Measurements from ENCODE around the gene RPS6KA2.

RPS6KA2 gene

DNA sequence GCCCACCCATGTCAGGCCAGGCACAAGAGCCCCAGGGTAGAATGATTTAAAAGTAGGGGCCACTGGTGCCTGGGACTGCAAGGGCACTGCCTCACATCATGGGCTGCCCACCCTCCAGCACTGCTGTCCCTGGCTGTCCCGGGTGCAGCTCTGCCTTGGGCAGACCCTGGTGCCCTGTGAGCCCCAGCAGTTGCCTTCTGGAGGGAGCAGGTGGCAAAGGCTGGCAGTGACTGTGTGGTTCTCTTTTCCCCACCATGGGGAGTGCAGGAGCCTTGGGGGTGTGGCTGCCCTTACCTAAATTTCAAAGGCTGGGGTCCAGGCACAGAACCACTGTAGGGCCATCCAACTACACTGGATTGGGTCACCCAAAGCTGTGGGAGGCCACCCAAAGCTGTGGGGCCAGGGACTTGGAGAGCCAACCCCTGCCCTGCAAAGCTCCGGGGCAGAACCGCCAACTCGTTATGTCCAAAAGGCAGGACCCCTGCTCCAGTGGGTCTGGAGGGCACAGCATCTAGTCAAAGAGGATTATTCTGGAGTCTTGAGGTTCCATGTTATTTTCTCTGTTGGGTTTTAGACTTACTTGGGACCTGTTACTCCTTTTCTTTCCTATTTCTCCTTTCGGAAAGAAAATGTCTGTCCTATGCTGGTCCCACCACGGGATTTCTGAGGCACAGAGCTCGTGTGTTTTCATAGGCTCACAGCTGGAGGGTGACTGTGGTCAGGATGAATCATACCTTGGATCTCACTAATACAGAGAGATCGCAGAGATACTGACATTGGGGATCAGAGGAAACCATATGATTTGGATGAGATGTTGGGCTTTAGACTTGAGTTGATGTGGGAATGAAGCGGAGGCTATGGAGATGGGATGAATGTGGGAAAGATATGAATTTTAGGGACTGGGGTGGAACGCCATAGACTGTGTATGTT, 105.9 kb downstream of the RPS6KA2 start:
- no peak for DNase-seq

DNA sequence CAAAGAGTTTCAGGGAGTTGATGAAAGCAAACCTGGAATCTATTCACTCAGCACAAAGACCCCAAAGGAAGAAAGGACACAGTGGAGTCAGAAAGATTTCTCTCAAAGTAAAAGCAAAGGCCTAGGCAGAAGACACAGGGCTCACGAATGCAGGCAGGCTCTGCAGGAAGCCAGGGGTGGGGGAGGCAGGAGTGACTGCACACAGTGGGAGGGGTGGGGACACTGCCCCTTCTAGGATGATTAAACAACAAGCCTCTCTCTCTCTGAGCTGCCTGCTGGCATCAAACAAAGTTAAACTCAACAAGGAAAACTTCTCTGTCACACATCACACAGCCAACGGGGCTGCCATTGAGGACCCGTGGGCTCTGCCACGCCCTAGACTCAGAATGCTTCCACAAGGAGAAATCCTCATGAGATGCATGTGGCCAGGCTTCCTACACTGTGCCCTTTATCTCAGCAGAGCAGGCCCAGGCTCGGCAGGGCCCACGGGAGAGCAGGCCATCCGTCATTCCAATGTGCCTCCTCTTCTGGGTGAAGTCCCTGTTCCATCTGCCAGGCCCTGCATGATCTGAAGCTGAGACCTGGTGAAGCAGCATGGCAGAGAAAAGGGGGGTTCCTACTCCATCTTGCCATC, 110.7 kb downstream of the RPS6KA2 start:
- no peak for DNase-seq

DNA sequence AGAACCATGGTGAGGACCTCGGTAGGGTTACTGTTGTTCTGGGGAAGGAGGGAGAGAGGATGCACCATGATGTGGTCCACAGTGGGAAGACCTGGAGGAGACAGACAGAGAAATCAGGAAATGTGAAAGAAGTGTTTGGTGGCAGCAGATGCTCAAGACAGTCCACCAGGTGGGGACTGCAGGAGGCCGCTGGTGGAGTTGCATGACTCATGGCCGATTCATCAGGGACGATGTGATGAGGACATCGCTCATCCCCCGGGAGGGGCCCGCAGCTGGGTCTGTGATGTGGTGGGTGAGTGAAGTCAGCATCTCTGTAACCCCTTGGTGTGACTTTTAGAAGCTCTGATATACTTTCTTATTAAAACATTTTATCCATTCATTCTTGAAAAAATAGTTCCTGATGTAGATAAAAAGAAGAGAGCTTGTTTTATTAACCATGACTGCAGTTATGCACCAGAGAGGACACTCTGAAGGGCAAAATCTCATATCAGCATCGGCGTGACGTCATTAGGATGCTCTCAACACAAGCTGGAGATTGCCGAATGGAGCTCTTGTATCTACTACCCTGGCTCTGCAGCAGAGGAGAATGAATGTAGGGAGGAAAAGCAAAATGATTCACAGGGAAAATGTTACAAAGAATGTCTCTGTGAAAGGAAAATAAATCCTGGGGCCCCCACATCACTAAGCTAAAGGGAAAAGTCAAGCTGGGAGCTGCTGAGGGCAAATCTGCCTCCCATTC, 111.8 kb downstream of the RPS6KA2 start:
- no peak for DNase-seq

DNA sequence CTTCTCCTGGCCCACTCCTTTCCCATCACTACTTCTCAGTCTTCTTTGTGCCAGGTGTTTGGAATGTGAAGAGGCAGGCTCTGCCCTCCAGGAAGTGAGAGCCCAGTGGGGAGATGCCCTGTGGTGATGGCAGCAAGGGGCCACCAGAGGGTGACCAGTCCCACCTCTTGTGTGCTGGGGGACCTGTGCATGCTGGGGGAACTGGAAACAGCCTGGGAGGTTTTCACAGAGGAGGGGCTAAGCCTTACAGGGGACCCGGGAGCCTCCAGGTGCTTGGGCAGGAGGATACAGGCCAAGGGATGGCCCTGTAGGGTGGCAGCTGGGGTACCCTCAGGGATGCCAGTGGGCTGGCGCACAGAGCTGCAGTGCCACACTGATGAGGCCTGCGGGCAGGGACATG, 112.9 kb downstream of the RPS6KA2 start:
- DNase-seq = no peak

DNA sequence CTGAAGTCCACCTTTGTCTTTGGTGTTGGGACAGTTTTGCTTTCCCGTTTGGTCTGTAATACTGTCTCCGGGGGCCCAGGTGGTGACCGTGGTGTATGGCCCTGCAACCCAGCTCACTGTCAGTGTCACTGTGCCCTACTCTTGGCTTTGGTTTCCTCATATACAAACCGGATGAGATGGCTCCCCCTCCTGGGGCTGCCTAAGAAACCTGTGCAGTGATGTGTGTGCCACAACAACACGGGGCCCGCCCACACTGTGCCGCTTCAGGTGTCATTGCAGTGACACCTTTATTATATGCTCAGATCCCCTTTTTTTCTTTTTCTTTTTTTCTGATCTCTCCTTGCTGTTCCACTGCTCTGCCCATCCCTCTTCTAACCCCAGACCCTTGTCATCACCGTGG, 114.5 kb downstream of the RPS6KA2 start:
- DNase-seq = peak; percentile 42

DNA sequence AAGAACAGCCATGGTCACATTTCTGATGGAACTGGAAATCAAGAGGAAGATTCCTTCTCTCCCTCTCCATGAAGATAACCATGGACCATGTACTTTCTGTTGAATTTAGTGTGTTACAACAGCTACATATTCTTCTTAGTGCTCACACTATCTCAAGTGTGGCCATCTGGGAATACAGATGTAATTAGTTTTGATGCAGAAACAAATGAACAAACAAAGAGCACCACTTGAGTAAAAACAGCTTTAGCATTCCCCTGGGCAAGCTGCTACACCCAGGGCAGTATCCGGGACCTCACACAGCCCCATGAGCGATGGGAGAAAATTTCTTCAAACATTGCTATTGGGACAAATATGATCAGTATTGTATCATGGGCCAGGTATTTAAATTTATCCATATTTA, 115.7 kb downstream of the RPS6KA2 start:
- no peak for DNase-seq

DNA sequence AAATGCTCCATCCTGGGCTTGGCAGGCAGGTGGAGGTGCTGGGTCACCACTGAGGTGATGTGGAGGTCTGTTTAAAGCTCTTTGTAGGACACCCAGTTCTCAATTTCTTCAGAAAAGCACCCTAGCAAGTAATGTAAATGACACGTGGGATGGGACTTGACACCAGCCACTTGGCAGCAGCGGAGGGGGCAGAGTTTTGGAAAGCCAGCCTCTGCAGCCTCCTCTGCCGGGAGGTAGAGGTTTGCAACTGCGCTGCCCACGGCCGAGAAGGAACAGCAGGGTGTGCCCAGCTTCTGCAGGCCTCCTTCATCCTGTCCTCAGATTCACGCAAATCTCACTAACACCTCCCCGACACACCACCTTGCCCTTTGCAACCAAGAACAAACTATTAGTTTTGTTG, 117.9 kb downstream of the RPS6KA2 start:
- DNase-seq = no peak

DNA sequence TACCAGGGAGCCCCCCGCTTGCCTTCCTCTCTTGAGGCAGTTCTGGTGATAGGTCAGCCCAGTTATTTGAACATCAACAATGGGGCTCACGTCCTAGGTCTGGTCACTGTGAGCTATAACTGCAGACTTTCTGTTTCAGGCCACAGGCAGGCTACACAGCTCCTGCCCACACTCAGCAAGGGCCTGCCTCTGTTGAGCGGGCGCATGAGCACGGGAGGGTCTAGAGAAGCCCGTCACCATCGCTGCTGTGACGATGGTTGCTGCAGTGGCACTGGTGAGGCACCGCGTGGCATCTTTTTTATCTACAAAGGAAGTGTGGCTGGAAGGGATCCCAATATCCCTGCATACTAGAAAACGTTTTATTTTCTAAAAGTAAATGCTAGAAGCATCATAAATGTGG, 118.3 kb downstream of the RPS6KA2 start:
- DNase-seq = no peak

DNA sequence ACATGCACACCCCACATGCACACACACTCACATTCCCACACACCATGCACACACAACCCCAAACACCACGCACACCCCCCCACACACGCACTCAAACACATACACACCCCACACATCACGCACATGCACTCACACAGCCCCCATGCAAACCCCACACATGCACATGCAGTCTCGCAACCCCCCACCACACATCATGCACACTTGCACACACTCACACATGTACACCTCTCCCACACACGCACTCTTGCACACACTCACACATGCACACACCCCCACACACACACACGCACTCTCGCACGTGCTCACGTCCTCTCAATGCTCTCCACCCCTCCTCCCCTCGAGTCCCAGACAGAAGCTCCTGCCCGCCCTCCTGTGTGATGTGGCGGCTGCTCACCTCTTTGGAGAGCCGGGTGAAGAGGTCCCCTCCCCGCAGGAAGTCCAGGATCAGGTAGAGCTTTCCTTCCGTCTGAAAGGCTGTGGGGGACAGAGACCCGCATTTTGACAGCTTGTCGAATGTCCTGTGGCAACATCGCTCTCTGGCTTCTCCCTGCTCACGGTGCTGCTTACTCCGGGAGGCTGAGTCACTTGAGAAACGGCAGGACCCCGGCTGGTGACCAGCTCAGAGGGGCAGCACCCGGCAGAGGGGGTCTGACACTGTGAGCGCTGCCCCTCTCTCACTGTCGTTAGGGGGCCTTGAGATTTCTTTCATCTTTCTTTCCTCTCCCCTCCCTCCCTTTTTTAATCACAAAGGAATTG, 119.1 kb downstream of the RPS6KA2 start:
- DNase-seq = no peak

DNA sequence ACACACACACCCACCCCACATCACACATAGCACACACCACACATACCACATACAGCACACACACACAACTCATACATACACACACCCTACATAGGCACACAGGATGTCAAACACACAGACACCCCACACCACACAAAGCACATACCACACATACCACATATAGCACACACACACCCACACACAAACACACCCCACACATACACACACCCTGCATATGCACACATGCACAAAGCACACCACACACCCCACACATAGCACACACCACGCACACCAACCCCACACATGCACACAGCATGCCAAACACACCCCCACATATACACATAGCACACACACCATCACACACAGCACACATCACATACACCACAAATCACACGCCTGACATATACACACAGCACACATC, 119.7 kb downstream of the RPS6KA2 start:
- no peak for DNase-seq

DNA sequence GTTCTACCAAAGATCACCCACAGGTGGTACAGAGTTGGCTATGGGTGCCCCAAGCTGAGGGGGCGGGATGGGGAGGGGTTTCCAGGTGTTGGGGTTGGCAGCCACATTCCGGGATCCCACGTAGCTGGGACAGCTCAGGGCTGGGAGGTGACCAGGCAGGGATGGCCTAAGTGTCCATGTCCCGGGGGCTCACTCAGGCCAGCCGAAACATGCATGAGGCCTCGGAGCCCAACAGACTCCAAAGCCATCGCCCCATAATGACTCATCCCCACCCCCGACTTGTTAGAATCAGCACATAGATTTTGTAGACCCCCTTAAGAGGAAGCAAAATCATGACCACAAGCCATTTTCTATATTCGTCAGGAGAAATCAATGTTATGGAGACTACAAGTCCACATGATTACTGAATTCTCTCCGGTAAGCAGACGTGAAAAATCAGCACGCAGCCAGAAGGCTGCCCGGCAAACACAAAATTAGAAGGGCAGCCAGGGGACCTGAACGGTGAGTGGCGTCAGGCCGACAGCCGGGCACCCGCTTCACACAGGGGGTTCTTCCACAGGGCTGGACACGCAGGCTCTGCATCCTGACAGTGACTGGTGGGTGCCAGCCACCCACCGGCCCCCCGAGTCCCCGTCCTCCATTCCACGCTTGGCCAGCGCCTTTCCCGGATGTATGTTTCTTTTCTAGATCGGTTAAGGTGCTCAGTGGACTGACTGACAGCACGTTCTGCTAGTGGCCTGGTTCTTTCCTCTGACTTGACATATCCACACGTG, 121.7 kb downstream of the RPS6KA2 start:
- no peak for DNase-seq

DNA sequence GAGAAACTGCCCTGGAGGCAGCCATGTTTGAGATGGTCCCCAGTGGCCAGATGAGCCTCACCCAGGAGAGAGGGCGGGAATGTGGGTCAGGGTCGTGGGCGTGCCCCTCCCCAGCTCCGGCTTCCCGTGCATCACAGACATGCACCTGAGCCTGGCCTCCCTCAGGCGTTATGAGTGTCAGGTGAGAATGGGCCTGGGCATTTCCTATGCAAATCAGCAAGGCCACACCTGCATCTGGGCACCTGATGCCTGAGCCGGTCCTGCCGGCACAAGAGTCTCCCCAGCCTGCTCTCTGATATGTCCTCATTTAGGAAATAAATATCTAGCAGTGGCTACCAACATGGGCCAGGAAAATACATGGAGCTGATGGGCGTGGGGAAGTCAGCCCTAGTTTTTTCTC, 123.0 kb downstream of the RPS6KA2 start:
- DNase-seq = no peak

DNA sequence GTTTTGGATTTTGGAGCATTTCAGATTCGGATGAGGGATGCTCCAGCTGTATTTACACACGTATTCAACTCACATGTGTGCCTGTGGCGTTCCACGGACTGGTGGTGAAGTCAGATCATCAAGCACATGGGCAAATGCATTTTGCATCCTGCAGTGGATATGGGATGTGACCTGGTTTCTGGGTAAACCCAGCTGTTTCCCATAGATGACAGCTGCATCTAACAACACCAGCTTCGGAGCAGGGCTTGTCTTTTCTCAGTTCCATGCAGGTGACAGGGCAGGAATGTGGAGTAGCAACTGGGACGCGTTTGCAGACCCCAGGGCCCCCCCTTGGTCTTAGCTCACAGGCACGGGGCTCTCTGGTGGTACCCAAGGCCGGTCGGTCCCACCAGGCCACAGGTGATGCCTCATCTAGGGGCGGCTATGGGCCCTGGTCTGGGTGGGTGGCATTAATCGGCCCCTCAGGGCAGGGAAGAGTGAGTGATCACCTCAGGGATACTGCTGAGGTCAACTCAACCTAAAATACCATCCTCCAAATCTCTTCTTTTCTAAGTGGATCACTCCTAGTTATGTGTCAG, 123.8 kb downstream of the RPS6KA2 start:
- no peak for DNase-seq

DNA sequence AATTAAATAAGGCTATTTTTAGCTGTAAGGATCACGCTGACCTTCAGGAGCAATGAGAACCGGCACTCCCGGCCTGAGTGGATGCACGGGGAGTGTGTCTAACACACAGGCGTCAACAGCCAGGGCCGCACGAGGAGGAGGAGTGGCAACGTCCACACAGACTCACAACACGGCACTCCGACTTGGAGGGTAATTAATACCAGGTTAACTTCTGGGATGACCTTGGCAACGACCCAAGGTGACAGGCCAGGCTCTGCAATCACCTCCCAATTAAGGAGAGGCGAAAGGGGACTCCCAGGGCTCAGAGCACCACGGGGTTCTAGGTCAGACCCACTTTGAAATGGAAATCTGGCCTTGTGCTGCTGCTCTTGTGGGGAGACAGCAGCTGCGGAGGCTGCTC, 124.6 kb downstream of the RPS6KA2 start:
- DNase-seq = no peak

DNA sequence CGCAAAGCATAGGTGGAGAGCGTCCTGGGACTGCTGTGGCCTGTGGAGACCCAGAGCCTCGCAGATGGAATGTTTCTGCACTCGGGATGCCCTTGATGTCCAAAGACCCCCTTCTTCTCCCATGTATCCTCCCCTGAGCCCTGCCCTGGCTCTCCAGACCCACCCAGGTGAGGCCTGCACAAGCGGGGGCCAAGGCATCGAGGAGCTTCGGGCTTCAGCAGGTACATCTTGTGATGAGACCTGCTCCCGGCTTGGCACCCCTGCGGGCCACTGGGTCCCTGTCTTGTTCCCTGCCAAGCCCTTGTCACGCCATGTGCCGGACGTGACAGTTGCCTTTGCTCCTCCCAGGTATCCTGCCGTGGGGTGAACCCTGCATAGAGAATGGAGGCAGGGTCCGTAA, 125.8 kb downstream of the RPS6KA2 start:
- no peak for DNase-seq

DNA sequence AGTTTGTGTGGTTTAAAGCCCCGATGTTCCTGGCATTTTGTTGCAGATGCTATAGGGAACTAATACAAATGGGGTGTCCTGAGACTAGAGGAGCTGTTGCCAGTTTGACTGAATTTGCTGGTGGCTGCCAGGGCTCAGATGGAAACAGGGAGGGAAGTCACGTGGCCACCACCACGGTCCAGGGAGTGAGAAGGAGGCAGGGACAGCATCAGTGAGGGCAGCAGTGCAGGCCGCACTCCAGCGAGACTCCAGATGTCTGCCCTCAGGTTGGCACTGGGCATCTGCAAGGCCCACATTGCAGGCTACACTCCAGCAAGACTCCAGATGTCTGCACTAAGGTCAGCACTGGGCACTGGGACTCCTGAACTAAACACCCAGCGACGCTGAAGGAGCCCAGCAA, 126.8 kb downstream of the RPS6KA2 start:
- DNase-seq = no peak

DNA sequence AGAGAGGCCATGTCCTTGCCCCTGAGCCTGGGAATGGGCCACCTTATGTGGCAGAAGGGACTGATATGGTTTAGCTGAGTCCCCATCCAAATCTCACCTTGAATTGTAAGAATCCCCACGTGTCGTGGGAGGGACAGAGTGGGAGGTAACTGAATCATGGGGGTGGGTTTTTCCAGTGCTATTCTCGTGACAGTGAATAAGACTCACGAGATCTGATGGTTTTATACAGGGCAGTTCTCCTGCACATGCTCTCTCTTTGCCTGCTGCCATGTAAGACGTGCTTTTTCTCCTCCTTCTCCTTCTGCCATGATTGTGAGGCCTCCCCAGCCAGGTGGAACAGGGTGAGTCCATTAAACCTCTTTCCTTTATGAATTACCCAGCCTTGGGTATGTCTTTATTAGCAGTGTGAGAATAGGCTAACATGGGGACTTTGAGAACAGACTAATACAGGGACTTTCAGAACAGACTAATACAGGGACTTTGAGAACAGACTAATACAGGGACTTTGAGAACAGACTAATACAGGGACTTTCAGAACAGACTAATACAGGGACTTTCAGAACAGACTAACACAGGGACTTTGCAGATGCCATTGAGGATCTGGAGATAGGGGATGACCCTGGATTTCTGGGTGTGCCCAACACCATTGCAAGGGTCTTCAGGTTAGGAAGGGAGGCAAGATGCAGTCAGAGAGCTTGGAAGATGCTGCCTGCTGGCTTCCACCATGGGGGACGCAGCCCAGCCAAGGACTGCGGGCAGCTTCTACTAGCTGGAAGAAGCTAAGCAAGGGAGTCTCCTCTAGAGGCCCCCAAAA, 127.5 kb downstream of the RPS6KA2 start:
- DNase-seq = no peak

DNA sequence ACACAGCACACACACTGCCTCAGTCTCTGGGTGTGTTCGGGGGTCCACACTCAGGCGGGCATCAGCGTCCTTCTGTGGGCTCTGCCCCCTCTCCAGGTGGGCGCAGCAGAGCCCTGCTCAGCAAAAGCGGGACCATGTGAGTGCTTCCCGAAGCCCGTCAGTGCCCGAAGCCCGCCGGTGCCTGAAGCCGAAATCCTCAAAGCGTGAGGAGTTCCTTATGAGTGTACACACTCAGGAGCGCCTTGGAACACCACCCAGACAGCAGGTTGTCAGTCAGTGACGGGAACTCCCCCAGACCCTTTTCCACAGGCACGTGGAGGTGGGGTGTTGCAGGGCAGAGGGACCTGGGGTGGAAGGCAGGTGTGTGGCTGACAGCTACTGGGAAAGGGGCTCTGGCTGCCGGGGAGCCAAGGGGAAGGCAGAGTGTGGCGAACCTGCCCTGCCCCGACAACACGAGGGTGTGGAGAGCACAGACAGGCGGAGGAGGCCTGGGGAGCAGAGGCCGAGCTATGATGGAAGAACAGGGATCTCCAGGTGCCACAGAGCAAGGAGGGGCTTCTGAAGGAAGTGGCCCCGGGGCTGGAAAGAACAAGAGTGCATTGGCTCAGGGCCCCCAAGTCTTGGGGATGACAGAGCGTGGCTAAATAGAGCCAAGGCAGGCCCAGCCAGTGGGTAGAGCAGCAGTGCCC, 128.2 kb downstream of the RPS6KA2 start:
- DNase-seq = no peak

DNA sequence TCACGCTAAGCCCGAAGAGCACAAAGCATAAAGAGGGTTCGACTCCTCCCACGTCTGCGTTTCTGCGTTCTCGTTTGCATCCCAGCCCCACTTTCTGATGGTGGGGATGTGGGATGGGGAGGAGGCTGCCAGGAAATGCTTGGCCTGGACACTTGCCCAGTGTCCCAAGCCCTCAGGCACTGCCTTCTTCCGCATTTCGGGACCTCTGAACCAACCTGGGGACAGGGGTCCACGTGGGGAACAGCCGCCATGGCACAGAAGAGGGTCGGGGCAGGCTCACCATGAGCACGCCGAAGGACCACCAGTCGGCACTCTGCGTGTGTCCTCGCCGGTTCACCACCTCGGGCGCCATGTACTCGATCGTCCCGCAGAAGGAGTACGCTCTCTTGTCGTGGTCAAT, 128.8 kb downstream of the RPS6KA2 start:
- DNase-seq = no peak

All from activated T-cell treated with anti-CD3 and anti-CD28 coated beads, Interleukin-2, amount 50 U/mL, for 1 hour (primary cell).